H1 (cell line): ENCODE results near the gene CHRM4. TPM values are rescaled to one million over a fixed set of nuclear protein-coding genes. Genes with fewer than 3 reads are reported as not detected.

Experiments
- CTCF ChIA-PET: fragments of 300-600 bp; sonication (Branson Sonifier 250); formaldehyde crosslinking; loops from one replicate; lab custom pipeline; 2021; ENCODE audit not compliant: partially characterized antibody; lab: Charles Lee
- POLR2A ChIA-PET: fragments of 300-600 bp; sonication (Branson Sonifier 250); formaldehyde crosslinking; loops from one replicate; lab custom pipeline; 2021; ENCODE audit warnings: inconsistent platforms; ENCODE audit not compliant: partially characterized antibody; lab: Charles Lee
- DNase-seq, 2 experiments: peaks; one replicate each; pipeline versions ENCODE4 v3.0.0 to v3.0.0-alpha.2; 2010 to 2022; ENCODE audit warnings: low spot score in 2 of 2, low read depth in 1 of 2, mixed read lengths in 1 of 2
- FAIRE-seq: peaks from 2 replicates; lab custom pipeline; 2011; peaks lifted over from hg19 to GRCh38; lab: Jason Lieb, UNC
- H2AFZ ChIP-seq: 2 replicates; pipeline ENCODE4 v1.8.1; 2012; ENCODE audit warnings: low read length, inconsistent platforms
- H2AK5ac ChIP-seq: 2 replicates; pipeline ENCODE4 v1.6.1; 2013; ENCODE audit warnings: low read depth, low read length
- H2BK120ac ChIP-seq: replicated peaks from 2 replicates; pipeline ENCODE3; 2013; ENCODE audit warnings: low read depth, low read length, inconsistent platforms
- H2BK12ac ChIP-seq: 2 replicates; pipeline ENCODE4 v1.6.1; 2013; ENCODE audit warnings: low read depth, low read length
- H2BK15ac ChIP-seq: 2 replicates; pipeline ENCODE4 v1.6.1; 2013; ENCODE audit warnings: low read length
- H2BK20ac ChIP-seq: 2 replicates; pipeline ENCODE4 v1.6.1; 2013; ENCODE audit warnings: low read length
- H2BK5ac ChIP-seq: 2 replicates; pipeline ENCODE4 v1.6.1; 2013; ENCODE audit warnings: low read depth, low read length
- H3K14ac ChIP-seq: 2 replicates; pipeline ENCODE4 v1.6.1; 2013; ENCODE audit warnings: inconsistent platforms; ENCODE audit not compliant: insufficient read length
- H3K18ac ChIP-seq: 2 replicates; pipeline ENCODE4 v1.6.1; 2013; ENCODE audit warnings: low read length; ENCODE audit errors: extremely low read depth
- H3K23ac ChIP-seq: 2 replicates; pipeline ENCODE4 v1.6.1; 2013; ENCODE audit warnings: inconsistent platforms; ENCODE audit not compliant: insufficient read length
- H3K23me2 ChIP-seq: 2 replicates; pipeline ENCODE4 v1.6.1; 2013; ENCODE audit warnings: low read depth, low read length
- H3K27ac ChIP-seq: 2 replicates; pipeline ENCODE4 v1.6.1; 2011; ENCODE audit warnings: low read depth, low read length, inconsistent platforms
- H3K27me3 ChIP-seq, 4 experiments: replicated peaks in 1 of 4; 1 replicate in 1 of 4; 2 replicates in 3 of 4; pipeline versions ENCODE4 v1.6.1 to v1.8.1; 2011 to 2013; ENCODE audit warnings: low read length in 3 of 4, mild to moderate bottlenecking in 3 of 4, inconsistent platforms in 2 of 4, mixed read lengths in 2 of 4, moderate library complexity in 1 of 4; ENCODE audit not compliant: control insufficient read depth in 3 of 4, insufficient read depth in 3 of 4; ENCODE audit errors: extremely low read depth in 1 of 4
- H3K36me3 ChIP-seq, 4 experiments: 2 replicates each; pipeline versions ENCODE4 v1.6.1 to v1.8.1; 2011 to 2013; ENCODE audit warnings: mild to moderate bottlenecking in 4 of 4, low read length in 3 of 4, moderate library complexity in 2 of 4, control low read depth in 1 of 4, inconsistent platforms in 1 of 4; ENCODE audit not compliant: insufficient read depth in 4 of 4, control insufficient read depth in 2 of 4
- H3K4ac ChIP-seq: replicated peaks from 2 replicates; pipeline ENCODE3; 2013; ENCODE audit warnings: low read length, low read depth, mixed read lengths, inconsistent platforms; ENCODE audit not compliant: insufficient read length
- H3K4me1 ChIP-seq, 4 experiments: replicated peaks in 1 of 4; 1 replicate in 1 of 4; 2 replicates in 3 of 4; pipeline versions ENCODE4 v1.6.1 to v1.8.1; 2011 to 2013; ENCODE audit warnings: low read length in 3 of 4, inconsistent platforms in 2 of 4, mixed read lengths in 1 of 4; ENCODE audit not compliant: insufficient read depth in 4 of 4, control insufficient read depth in 3 of 4
- H3K4me2 ChIP-seq, 2 experiments: 2 replicates each; pipeline versions ENCODE4 v1.6.1 to v1.8.1; 2011 to 2013; ENCODE audit warnings: low read depth in 2 of 2, low read length in 2 of 2, control low read depth in 1 of 2, inconsistent platforms in 1 of 2, mild to moderate bottlenecking in 1 of 2; ENCODE audit not compliant: insufficient read depth in 1 of 2
- H3K4me3 ChIP-seq, 4 experiments: fragments of 200-600, 300-600 bp in 1 of 4; sonication (generic), shearing (Covaris generic), sonication (Bioruptor Twin) in 1 of 4; 2 replicates each; pipeline versions ENCODE4 v1.5.1 to v1.8.1; 2011 to 2016; ENCODE audit warnings: low read length in 4 of 4, low read depth in 3 of 4, control low read depth in 2 of 4, inconsistent platforms in 2 of 4, mild to moderate bottlenecking in 2 of 4, mixed read lengths in 1 of 4, moderate library complexity in 1 of 4; ENCODE audit not compliant: insufficient read depth in 2 of 4; ENCODE audit errors: extremely low read depth in 1 of 4
- H3K56ac ChIP-seq: replicated peaks from 2 replicates; pipeline ENCODE3; 2013; ENCODE audit warnings: low read depth, mild to moderate bottlenecking, mixed read lengths, low read length, inconsistent platforms; ENCODE audit not compliant: insufficient read length
- H3K79me1 ChIP-seq: 2 replicates; pipeline ENCODE4 v1.6.1; 2013; ENCODE audit warnings: low read depth, low read length, control low read depth
- H3K79me2 ChIP-seq, 2 experiments: 2 replicates each; pipeline versions ENCODE4 v1.6.1 to v1.8.1; 2012 to 2013; ENCODE audit warnings: low read length in 2 of 2, mild to moderate bottlenecking in 2 of 2, inconsistent platforms in 1 of 2; ENCODE audit not compliant: insufficient read depth in 2 of 2, control insufficient read depth in 1 of 2
- H3K9ac ChIP-seq, 4 experiments: replicated peaks in 1 of 4; 1 replicate in 1 of 4; 2 replicates in 3 of 4; pipeline versions ENCODE4 v1.6.1 to v1.8.1; 2011 to 2013; ENCODE audit warnings: low read depth in 3 of 4, low read length in 3 of 4, control low read depth in 2 of 4, mild to moderate bottlenecking in 2 of 4, moderate library complexity in 2 of 4, inconsistent platforms in 1 of 4; ENCODE audit errors: extremely low read depth in 1 of 4
- H3K9me3 ChIP-seq, 2 experiments: 2 replicates each; pipeline versions ENCODE4 v1.6.1 to v1.8.1; 2012 to 2013; ENCODE audit warnings: mild to moderate bottlenecking in 2 of 2, moderate library complexity in 2 of 2, control low read depth in 1 of 2, inconsistent platforms in 1 of 2, low read depth in 1 of 2, low read length in 1 of 2, mixed read lengths in 1 of 2; ENCODE audit not compliant: insufficient read depth in 2 of 2
- H4K20me1 ChIP-seq, 2 experiments: replicated peaks in 1 of 2; 2 replicates each; pipeline versions ENCODE3 to v1.8.1; 2011 to 2013; ENCODE audit warnings: inconsistent platforms in 2 of 2, low read length in 2 of 2, mild to moderate bottlenecking in 1 of 2; ENCODE audit not compliant: insufficient read depth in 2 of 2, control insufficient read depth in 1 of 2
- H4K5ac ChIP-seq: 2 replicates; pipeline ENCODE4 v1.6.1; 2013; ENCODE audit warnings: low read length, low read depth, mixed read lengths, inconsistent platforms; ENCODE audit not compliant: insufficient read length
- H4K8ac ChIP-seq: 2 replicates; pipeline ENCODE4 v1.8.0; 2013; ENCODE audit warnings: mild to moderate bottlenecking, moderate library complexity, low read length, inconsistent platforms; ENCODE audit not compliant: insufficient read depth; ENCODE audit errors: extremely low read depth
- H4K91ac ChIP-seq: replicated peaks from 2 replicates; pipeline ENCODE3; 2013; ENCODE audit warnings: low read length, mixed read lengths, inconsistent platforms; ENCODE audit not compliant: insufficient read length
- EP300 ChIP-seq, 2 experiments: IDR thresholded peaks; 1 replicate in 1 of 2; 2 replicates in 1 of 2; pipeline ENCODE4 v1.6.1; 2011 to 2012; ENCODE audit warnings: low read depth in 2 of 2, low read length in 2 of 2, mild to moderate bottlenecking in 2 of 2, borderline replicate concordance in 1 of 2, inconsistent platforms in 1 of 2, moderate library complexity in 1 of 2
- HDAC2 ChIP-seq, 2 experiments: fragments of 300-600 bp in 1 of 2; sonication (generic) in 1 of 2; IDR thresholded peaks; 2 replicates each; pipeline ENCODE4 v1.6.1; 2011 to 2012; ENCODE audit warnings: low read depth in 2 of 2, low read length in 2 of 2, mild to moderate bottlenecking in 2 of 2, moderate library complexity in 2 of 2, borderline replicate concordance in 1 of 2, inconsistent platforms in 1 of 2
- NRF1 ChIP-seq: IDR thresholded peaks from 2 replicates; pipeline ENCODE4 v1.6.1; 2011; ENCODE audit warnings: mild to moderate bottlenecking, low read depth, low read length, improper control_type of control experiment
- POLR2AphosphoS5 ChIP-seq: IDR thresholded peaks from 2 replicates; pipeline ENCODE4 v1.6.1; 2011; ENCODE audit warnings: low read depth, low read length
- SIRT6 ChIP-seq: IDR thresholded peaks from one replicate; pipeline ENCODE4 v1.7.1; 2012; ENCODE audit warnings: low read length, inconsistent platforms
- SRF ChIP-seq: IDR thresholded peaks from 2 replicates; pipeline ENCODE4 v1.6.1; 2011; ENCODE audit warnings: mild to moderate bottlenecking, low read depth, low read length, moderate library complexity
- TAF7 ChIP-seq: optimal IDR thresholded peaks from 2 replicates; pipeline ENCODE3; 2011; ENCODE audit warnings: low read depth, mild to moderate bottlenecking, inconsistent platforms, low read length, moderate library complexity, borderline replicate concordance
- TEAD4 ChIP-seq: IDR thresholded peaks from 2 replicates; pipeline ENCODE4 v1.6.1; 2012; ENCODE audit warnings: low read depth, low read length, inconsistent platforms, mixed read lengths
- ZNF274 ChIP-seq: IDR thresholded peaks from 2 replicates; pipeline ENCODE4 v1.7.0; 2012; ENCODE audit warnings: low read length, borderline replicate concordance; ENCODE audit errors: extremely low read depth
- WGBS, 2 experiments: shearing (Covaris generic) in 1 of 2; methylation state at CpG; one replicate each; pipeline versions ENCODE4 v1.1.6 to v1.1.7; 2013 to 2015; ENCODE audit warnings: low lambda C conversion rate in 2 of 2, mixed read lengths in 2 of 2, inconsistent platforms in 1 of 2, low coverage in 1 of 2, missing lambda C conversion rate in 1 of 2; ENCODE audit not compliant: insufficient replicate concordance in 2 of 2, insufficient coverage in 1 of 2, insufficient read length in 1 of 2; ENCODE audit errors: extremely low coverage in 1 of 2, missing lambda C conversion rate in 1 of 2; 5-methylcytosine and 5-hydroxymethylcytosine counted together
- polyA plus RNA-seq, 7 experiments: library from polyadenylated mRNA; depleted of rRNA in 3 of 7; stranded (reverse) in 5 of 7; unstranded in 2 of 7; fragments of >200 nt in 5 of 7; fragments of 200-250 nt in 2 of 7; gene quantifications; 1 replicate in 5 of 7; 2 replicates in 1 of 7; 4 replicates in 1 of 7; pipeline versions ENCODE4 v1.2.1 to v1.2.3, GENCODE V29; 2011 to 2013; ENCODE audit warnings: missing spikeins in 2 of 7, mixed read lengths in 2 of 7
- total RNA-seq: library from RNA; stranded (reverse); fragmentation: NEBNext Ultra II Directional; extraction: Animal tissue kit (Norgen Biotek cat#: 25700); gene quantifications from 2 replicates; pipeline ENCODE4 v1.2.1, GENCODE V29; 2021
- TF ChIP-seq, protein P1 (sequence below), 3 experiments: IDR thresholded peaks; 1 replicate in 2 of 3; 2 replicates in 1 of 3; pipeline versions ENCODE4 v1.5.1 to v1.6.1; 2011; ENCODE audit warnings: low read length in 3 of 3, mild to moderate bottlenecking in 3 of 3, inconsistent platforms in 2 of 3, low read depth in 1 of 3, moderate library complexity in 1 of 3; ENCODE audit not compliant: insufficient read depth in 1 of 3; ENCODE audit errors: control extremely low read depth in 1 of 3

CHRM4 gene
- total and polyA plus RNA-seq, 2 of the 8 experiments (the other 6 are each of a cell fraction or from before 2014, with no cell fraction given): 1.1 to 1.3 TPM

DNA sequence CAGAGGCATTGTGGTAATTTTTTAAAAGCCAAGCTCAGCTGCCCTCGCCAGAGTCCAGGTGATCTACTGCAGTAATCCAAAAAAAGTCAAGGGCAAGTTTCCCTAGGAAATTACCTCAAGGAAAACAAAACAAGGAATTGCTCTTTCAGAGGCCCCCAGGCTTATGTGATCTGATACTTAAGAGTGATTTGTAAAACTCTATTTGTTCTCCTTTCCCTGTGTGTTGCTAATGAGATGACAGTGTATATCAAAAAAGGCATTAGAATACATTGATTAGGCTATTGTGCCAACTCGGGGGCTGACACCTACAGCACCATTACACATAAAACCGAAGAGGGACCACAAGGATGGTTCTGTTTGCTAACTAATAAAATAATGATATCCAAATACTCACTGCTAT lies 44.5 kb upstream of the CHRM4 start:
- H3K23ac ChIP-seq: no peak overlapping the region
- H2BK5ac ChIP-seq: no peak overlapping the region
- H2BK20ac ChIP-seq: no peak overlapping the region
- H3K18ac ChIP-seq: no peak overlapping the region
- H3K4me2 ChIP-seq: peak overlapping the region; percentile 36 to 55; a peak in 3 of 4 replicates
- no peaks in the 10 kb centered on the region; the same call in 1 of the 2 replicates for H3K79me1 ChIP-seq
- no peak overlapping the region for H3K56ac ChIP-seq
- H2AK5ac ChIP-seq: no peak overlapping the region
- H3K27me3 ChIP-seq: no peaks in the 10 kb centered on the region
- no peak overlapping the region for H4K8ac ChIP-seq
- no peaks in the 10 kb centered on the region for H3K79me2 ChIP-seq
- no peak overlapping the region for H2AFZ ChIP-seq
- H2BK12ac ChIP-seq: no peak overlapping the region; the same call in 1 of the 2 replicates
- H4K91ac ChIP-seq: no peak overlapping the region
- H3K4ac ChIP-seq: no peak overlapping the region
- CTCF ChIA-PET: interaction anchor here (0.7 to 1.8 kb wide), 7 partner anchors 10 to 106 kb away, joined by 3 to 6 read pairs (median 3); no protein-coding TSS in a partner anchor
- no peak overlapping the region; a peak in 1 of 7 replicates for H3K9ac ChIP-seq
- FAIRE-seq (no peak), DNase-seq (no peak)
- peaks cover 4 to 5% of the 10 kb centered on the region in 2 experiments for H4K20me1 ChIP-seq
- H4K5ac ChIP-seq: no peak overlapping the region
- 63% methylated on average over 3 of the region's 3 CpGs; no CpG with 5 or more reads in 1 of the 2 experiments for WGBS, 2 experiments
- H3K23me2 ChIP-seq: no peaks in the 10 kb centered on the region
- H2BK15ac ChIP-seq: no peak overlapping the region
- H3K14ac ChIP-seq: no peak overlapping the region
- H3K4me3 ChIP-seq: no peak overlapping the region
- H3K9me3 ChIP-seq: no peaks in the 10 kb centered on the region
- H2BK120ac ChIP-seq: no peak overlapping the region
- peaks cover 0 to 21% (median 6%) of the 10 kb centered on the region in 4 experiments; a peak in 3 of 8 replicates for H3K36me3 ChIP-seq
- no peak overlapping the region for H3K27ac ChIP-seq
- H3K4me1 ChIP-seq: peaks cover 7 to 15% (median 11%) of the 10 kb centered on the region in 4 experiments
- POLR2A ChIA-PET: no interaction called here
- TF ChIP-seq TEAD4: no peak
- no peak for TF ChIP-seq ZNF274
- no peak for TF ChIP-seq SRF
- no peak for TF ChIP-seq POLR2AphosphoS5
- TF ChIP-seq, protein P1, sequence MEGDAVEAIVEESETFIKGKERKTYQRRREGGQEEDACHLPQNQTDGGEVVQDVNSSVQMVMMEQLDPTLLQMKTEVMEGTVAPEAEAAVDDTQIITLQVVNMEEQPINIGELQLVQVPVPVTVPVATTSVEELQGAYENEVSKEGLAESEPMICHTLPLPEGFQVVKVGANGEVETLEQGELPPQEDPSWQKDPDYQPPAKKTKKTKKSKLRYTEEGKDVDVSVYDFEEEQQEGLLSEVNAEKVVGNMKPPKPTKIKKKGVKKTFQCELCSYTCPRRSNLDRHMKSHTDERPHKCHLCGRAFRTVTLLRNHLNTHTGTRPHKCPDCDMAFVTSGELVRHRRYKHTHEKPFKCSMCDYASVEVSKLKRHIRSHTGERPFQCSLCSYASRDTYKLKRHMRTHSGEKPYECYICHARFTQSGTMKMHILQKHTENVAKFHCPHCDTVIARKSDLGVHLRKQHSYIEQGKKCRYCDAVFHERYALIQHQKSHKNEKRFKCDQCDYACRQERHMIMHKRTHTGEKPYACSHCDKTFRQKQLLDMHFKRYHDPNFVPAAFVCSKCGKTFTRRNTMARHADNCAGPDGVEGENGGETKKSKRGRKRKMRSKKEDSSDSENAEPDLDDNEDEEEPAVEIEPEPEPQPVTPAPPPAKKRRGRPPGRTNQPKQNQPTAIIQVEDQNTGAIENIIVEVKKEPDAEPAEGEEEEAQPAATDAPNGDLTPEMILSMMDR (IDR thresholded peaks at IDR 0.05; ENCODE audit: control extremely low read depth in 1 of 3, insufficient read depth in 1 of 3, low read depth in 1 of 3, low read length in 3 of 3): no peak
- TF ChIP-seq NRF1: no peak
- no peak for TF ChIP-seq EP300 (IDR thresholded peaks at IDR 0.05; ENCODE audit: borderline replicate concordance in 1 of 2, low read depth in 2 of 2, low read length in 2 of 2)
- TF ChIP-seq HDAC2 (IDR thresholded peaks at IDR 0.05; ENCODE audit: borderline replicate concordance in 1 of 2, low read depth in 2 of 2, low read length in 2 of 2): no peak
- no peak for TF ChIP-seq TAF7
- no peak for TF ChIP-seq SIRT6
